IPS-18c (cell line): Measurements from ENCODE around the gene ANKRD11.
"Not testable (repeated sequence)": the region's sequence is repeated elsewhere in the genome, so short reads cannot be mapped to it uniquely, and the experiment has no call there.

Experiments used
- H3K4me3 ChIP-seq: 2 replicates; pipeline ENCODE4 v1.7.0; 2013; ENCODE audit warnings: low read depth, mild to moderate bottlenecking, low read length, moderate library complexity; ENCODE audit not compliant: insufficient read depth
- H3K9me3 ChIP-seq: one replicate; pipeline ENCODE4 v1.6.1; 2013; ENCODE audit warnings: mild to moderate bottlenecking, low read length, moderate library complexity; ENCODE audit not compliant: control insufficient read depth, insufficient read depth

The ANKRD11 gene

GRCh38 chr16:89390224-89390583 is 100.2 kb downstream of the ANKRD11 start:
- not testable (repeated sequence) for H3K9me3 ChIP-seq, H3K4me3 ChIP-seq

- H3K9me3 ChIP-seq = not testable (repeated sequence)
Observed at GRCh38 chr16:89389504-89390223, 100.7 kb downstream of the ANKRD11 start.

DNA sequence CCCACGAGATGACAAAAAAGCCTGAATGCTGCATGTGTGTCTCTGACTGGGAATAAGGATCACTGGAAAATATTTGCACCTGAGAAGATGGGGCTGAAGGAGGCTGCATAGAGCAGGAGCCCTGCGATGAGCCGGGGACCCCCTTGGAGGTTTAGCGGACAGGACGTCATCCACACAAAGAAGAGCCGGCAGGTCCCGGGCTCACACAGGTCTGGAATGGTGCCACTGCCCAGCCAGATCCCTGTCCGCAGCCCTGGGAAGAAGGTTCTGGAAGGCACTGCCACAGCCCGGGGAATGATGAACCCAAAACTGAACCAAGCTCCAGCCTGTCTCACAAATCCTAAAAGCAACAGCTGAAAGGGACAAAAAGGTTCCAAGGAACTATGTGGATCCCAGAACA is 101.8 kb downstream of the ANKRD11 start:
- Histone ChIP-seq H3K9me3 (no peaks in the 10 kb centered on the region), H3K4me3 (no peak overlapping the region)

More at GRCh38 chr16:89389504-89390223, 100.7 kb downstream of the ANKRD11 start:
- not testable (repeated sequence) for H3K4me3 ChIP-seq

- no peak overlapping the region for H3K4me3 ChIP-seq
- no peaks in the 10 kb centered on the region for H3K9me3 ChIP-seq
Observed at GRCh38 chr16:89386306-89387185, 103.8 kb downstream of the ANKRD11 start.

DNA sequence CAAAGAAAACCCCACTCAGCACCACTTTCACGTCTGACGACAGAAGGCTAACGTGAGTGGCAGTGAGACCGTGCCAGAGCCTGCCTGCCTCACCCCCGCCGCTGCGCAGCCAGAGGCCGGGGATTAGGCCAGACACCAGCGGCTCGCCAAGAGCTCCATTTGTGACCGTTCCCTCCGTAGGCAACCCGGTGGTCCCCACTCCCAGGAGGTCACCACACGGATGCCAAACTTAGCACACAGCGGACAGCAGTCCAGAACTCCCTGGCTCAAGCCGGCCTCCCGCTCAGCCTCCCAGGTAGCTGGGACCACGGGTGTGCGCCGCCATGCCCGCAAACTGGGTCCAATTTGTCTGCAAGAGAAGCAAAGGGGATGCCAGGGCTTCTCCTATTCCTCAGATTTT is 104.6 kb downstream of the ANKRD11 start:
- H3K4me3 ChIP-seq = no peak overlapping the region
- H3K9me3 ChIP-seq = no peaks in the 10 kb centered on the region

DNA sequence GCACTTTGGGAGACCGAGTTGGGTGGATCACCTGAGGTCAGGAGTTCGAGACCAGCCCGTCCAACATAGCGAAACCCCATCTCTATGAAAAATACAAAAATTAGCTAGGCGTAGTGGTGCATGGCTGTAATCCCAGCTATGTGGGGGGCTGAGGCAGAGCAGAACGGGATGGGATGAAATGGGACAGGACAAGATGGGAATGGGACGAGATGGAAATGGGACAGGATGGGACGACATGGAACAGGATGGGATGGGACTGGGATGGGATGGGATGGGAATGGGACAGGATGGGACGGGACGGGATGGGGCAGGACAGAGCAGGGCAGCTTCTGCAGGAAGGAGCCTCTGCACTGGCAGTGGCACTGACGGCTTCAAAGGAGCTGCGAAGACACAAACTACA is 106.1 kb downstream of the ANKRD11 start:
- no peaks in the 10 kb centered on the region for H3K9me3 ChIP-seq
- H3K4me3 ChIP-seq = no peak overlapping the region

- Histone ChIP-seq H3K9me3 (no peaks in the 10 kb centered on the region), H3K4me3 (no peak overlapping the region)
Observed at GRCh38 chr16:89383095-89384003, 107.0 kb downstream of the ANKRD11 start.

GRCh38 chr16:89382555-89382954 is 107.8 kb downstream of the ANKRD11 start:
- H3K9me3 ChIP-seq = not testable (repeated sequence)

DNA sequence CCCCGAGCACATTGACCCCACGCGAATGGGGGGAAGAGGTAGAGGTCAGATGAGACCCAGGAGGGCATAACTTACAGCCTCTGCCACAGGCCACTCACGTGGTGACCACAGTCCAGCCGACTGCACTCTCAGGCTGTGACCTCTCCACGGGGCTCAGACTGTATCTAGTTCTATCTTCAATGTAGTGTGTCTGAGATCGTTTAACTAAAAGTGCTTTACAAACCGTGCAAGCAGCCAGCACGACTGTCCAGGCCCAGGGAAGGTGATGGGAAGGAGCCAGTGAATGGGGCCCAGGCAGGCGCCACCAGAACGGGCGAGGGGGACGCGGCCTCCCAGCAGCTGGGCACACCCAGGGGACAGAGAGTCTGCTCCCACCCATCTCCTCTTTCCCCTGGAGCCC is 108.6 kb downstream of the ANKRD11 start:
- Histone ChIP-seq H3K4me3 (no peak overlapping the region), H3K9me3 (no peaks in the 10 kb centered on the region)

More at GRCh38 chr16:89382555-89382954, 107.8 kb downstream of the ANKRD11 start:
- H3K4me3 ChIP-seq = not testable (repeated sequence)

DNA sequence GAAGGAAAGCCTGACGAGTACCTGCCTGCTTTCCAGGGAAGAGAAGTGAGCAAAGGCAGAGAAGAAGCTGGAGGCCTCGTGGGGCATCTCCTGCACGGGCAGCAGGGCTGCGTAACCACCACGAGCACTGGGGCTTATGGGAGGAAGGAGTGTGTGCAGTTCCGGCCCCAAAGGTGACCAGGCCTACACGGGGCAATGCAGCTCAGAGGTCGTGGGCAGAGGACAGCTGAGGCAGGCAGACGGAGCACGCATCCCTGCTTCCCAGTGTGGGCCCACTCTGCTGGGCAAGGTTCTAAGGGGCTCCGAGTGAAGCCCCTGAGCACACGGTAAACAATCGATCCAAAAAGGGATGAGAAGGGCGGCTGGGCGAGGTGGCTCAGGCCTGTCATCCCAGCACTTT is 109.7 kb downstream of the ANKRD11 start:
- H3K4me3 ChIP-seq = no peak overlapping the region
- no peaks in the 10 kb centered on the region for H3K9me3 ChIP-seq

DNA sequence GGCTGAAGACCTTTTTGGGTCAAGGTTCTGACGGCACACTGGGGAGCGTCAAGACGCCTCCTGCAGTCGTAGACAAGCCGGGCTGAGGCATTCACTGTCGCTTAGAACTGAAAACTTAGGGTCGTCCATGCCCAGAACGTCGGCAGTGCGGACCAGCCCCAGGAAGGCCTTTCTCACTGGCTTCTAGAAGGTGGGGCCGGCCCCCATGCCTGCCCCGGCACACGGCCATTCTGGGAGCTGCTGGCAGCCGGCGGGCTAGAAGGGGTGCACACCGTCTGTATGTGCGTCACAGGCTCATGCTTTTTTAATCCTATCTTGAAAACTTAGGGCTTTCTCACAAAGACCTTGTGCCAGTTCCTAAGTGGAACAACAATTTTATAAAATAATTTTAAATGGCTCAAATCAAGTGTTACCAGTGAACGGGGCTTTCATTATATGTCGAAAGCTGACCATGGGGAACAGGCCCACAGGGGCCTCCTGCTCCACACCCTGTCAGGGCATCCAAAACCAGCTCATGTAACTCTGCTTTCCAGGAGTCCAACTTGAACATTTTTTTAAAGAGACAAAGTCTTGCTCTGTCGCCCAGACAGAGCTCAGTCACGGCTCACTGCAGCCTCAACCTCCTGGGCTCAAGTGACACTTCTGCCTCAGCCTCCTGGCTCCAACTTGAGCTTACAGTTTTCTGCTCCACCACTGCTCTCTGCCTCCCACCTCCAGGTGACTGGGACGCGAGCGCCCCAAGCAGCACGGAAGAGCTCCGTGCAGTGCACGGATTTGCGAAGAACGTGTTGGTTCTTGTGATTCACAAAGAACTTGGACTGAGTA is 111.2 kb downstream of the ANKRD11 start:
- H3K4me3 ChIP-seq = no peak overlapping the region
- peaks cover 2% of the 10 kb centered on the region for H3K9me3 ChIP-seq

- Histone ChIP-seq H3K4me3 (no peak overlapping the region), H3K9me3 (peaks cover 2% of the 10 kb centered on the region)
Observed at GRCh38 chr16:89377453-89377848, 112.9 kb downstream of the ANKRD11 start.

DNA sequence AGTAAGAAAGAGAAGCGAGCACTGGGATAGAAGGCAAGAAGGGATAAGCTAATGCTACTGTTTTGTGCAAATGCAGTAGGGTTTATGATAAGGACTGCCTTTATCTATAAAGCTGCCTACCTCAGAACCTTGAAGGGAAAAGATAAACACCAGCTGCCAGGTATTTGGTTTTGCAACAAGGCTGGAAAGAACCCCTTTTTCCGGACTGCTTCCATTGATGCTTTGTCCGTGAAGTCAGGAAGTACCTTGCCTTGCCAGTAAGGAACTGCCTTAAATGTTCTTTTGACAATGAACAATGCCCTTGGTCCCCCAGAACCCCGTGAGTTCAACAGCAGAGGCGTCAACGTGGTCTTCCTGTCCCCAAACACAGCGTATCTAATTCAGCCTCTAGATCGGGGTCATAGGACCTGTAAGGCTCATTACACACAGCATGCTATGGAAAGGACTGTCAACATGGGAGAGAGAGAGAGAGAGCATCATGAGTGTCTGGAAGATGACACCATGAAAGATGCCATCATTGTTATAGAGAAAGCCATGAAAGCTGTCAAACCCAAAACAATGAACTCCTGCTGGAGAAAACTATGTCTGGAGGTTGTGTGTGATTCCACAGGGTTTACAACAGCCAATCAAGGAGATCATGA is 113.4 kb downstream of the ANKRD11 start:
- Histone ChIP-seq H3K4me3 (no peak overlapping the region), H3K9me3 (peaks cover 2% of the 10 kb centered on the region)

DNA sequence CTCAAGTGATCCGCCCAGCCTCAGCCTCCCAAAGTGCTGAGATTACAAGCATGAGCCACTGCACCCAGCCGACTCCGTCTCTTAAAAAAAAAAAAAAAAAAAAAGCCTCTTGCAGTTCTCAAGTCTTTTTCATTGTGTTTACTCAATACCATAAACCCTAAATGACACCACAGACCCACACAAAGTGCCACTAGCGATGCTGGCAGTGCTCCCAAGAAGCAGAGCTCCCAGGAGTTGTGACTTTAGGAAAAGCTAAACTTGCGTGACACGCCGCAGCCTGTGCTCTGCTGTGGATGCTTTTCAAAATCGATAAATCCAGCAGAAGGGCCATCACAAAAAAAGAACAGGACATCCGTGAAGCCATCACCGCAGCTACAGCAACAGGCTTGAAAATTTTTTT is 114.7 kb downstream of the ANKRD11 start:
- Histone ChIP-seq H3K9me3 (peaks cover 2% of the 10 kb centered on the region), H3K4me3 (no peak overlapping the region)

DNA sequence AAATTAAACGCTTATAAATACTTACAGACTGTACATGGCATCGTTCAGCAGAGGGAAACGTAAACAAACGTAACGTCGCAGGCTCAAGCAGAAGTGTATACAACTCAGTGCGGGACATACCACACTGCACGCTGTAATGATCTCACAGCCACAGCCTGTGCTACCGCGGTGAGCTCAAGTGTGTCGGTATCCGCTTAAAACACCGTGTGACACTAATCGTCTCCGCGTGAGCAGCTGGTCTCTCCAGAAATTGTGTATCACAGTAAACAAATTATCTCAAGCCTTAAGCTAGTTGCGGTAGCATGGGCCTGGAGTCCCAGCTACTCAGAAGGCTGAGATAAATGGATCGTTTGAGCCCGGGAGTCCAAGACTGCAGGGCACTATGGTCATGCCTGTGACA is 115.3 kb downstream of the ANKRD11 start:
- no peak overlapping the region for H3K4me3 ChIP-seq
- peaks cover 2% of the 10 kb centered on the region for H3K9me3 ChIP-seq

- Histone ChIP-seq H3K4me3 (no peak overlapping the region), H3K9me3 (peaks cover 2% of the 10 kb centered on the region)
Observed at GRCh38 chr16:89374393-89374960, 115.9 kb downstream of the ANKRD11 start.
